Measurements from ENCODE around the gene IREB2. TPM values are rescaled to one million over a fixed set of nuclear protein-coding genes. Genes with fewer than 3 reads are reported as not detected.

Gene IREB2
- total RNA-seq, 1 experiment from 2014 or later: 89.5 TPM

DNA sequence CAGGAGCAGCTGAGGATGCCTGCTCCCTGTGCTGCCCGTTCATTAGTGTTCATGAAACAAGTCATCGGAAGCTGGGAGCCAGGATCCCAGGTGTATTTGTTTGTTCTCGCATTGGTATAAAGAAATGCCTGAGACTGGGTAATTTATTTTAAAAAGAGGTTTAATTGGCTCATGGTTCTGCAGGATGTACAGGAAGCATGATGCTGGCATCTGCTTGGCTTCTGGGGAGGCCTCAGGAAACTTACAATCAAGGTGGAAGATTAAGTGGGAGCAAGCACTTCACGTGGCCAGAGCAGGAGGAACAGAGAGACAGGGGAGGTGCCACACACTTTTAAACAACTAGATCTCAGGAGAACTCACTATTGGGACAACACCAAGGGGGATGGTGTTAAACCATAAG lies 63.8 kb downstream of the IREB2 start:
- no peak overlapping the region for H3K4me3 Mint-ChIP-seq
- ATAC-seq (no peak), DNase-seq (ENCODE audit: low spot score) (no peak)
- peaks cover 30% of the 10 kb centered on the region for H3K9me3 Mint-ChIP-seq
- H3K36me3 Mint-ChIP-seq: peaks cover 50% of the 10 kb centered on the region
- TF ChIP-seq, protein P1, sequence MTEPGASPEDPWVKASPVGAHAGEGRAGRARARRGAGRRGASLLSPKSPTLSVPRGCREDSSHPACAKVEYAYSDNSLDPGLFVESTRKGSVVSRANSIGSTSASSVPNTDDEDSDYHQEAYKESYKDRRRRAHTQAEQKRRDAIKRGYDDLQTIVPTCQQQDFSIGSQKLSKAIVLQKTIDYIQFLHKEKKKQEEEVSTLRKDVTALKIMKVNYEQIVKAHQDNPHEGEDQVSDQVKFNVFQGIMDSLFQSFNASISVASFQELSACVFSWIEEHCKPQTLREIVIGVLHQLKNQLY (CRISPR knock-in tag; IDR thresholded peaks at IDR 0.05): no peak
- no peak overlapping the region for H3K27ac Mint-ChIP-seq
- CTCF ChIA-PET: no interaction called here
- peaks cover 5% of the 10 kb centered on the region; the same call in 1 of the 2 replicates for H3K27me3 Mint-ChIP-seq (ENCODE audit: low read depth)
- POLR2A ChIA-PET: no interaction called here
- no peaks in the 10 kb centered on the region for H3K4me1 Mint-ChIP-seq

DNA sequence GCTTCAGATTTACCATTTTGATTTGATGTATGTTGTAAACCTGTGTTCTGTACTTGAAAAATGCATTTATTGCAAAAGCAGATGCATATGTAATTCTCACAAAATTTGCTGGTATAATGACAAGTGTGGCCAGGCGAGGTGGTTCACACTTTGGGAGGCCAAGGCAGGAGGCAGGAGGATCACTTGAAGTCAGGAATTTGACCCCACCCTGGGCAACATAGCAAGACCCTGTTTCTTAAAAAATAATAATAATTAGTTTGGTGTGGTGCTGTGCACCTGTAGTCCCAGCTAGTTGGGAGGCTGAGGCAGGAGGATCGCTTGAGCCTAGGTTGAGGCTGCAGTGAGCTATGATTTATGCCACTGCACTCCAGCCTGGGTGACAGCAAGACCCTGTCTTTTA lies 64.6 kb downstream of the IREB2 start:
- ChIA-PET CTCF (interaction anchor here (1.1 kb wide), 1 partner anchor 11 kb away, joined by 4 read pairs; no protein-coding TSS in a partner anchor), POLR2A (no interaction called here)
- no peak for TF ChIP-seq ZNF232 (CRISPR knock-in tag; IDR thresholded peaks at IDR 0.05)
- TF ChIP-seq ETV6 (CRISPR knock-in tag; IDR thresholded peaks at IDR 0.05): no peak
- TF ChIP-seq, protein P2, sequence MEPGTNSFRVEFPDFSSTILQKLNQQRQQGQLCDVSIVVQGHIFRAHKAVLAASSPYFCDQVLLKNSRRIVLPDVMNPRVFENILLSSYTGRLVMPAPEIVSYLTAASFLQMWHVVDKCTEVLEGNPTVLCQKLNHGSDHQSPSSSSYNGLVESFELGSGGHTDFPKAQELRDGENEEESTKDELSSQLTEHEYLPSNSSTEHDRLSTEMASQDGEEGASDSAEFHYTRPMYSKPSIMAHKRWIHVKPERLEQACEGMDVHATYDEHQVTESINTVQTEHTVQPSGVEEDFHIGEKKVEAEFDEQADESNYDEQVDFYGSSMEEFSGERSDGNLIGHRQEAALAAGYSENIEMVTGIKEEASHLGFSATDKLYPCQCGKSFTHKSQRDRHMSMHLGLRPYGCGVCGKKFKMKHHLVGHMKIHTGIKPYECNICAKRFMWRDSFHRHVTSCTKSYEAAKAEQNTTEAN (CRISPR knock-in tag; IDR thresholded peaks at IDR 0.05): no peak
- TF ChIP-seq CBFB (CRISPR knock-in tag; IDR thresholded peaks at IDR 0.05; ENCODE audit: low read depth): no peak
- no peak for TF ChIP-seq NFYB (CRISPR knock-in tag; conservative IDR thresholded peaks at IDR 0.05; ENCODE audit: low read depth)
- TF ChIP-seq ZNF121 (CRISPR knock-in tag; IDR thresholded peaks at IDR 0.05): no peak
- TF ChIP-seq, protein P3, sequence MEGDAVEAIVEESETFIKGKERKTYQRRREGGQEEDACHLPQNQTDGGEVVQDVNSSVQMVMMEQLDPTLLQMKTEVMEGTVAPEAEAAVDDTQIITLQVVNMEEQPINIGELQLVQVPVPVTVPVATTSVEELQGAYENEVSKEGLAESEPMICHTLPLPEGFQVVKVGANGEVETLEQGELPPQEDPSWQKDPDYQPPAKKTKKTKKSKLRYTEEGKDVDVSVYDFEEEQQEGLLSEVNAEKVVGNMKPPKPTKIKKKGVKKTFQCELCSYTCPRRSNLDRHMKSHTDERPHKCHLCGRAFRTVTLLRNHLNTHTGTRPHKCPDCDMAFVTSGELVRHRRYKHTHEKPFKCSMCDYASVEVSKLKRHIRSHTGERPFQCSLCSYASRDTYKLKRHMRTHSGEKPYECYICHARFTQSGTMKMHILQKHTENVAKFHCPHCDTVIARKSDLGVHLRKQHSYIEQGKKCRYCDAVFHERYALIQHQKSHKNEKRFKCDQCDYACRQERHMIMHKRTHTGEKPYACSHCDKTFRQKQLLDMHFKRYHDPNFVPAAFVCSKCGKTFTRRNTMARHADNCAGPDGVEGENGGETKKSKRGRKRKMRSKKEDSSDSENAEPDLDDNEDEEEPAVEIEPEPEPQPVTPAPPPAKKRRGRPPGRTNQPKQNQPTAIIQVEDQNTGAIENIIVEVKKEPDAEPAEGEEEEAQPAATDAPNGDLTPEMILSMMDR (IDR thresholded peaks at IDR 0.05): no peak
- TF ChIP-seq NFE2L1 (CRISPR knock-in tag; IDR thresholded peaks at IDR 0.05): no peak
- TF ChIP-seq, protein P4, sequence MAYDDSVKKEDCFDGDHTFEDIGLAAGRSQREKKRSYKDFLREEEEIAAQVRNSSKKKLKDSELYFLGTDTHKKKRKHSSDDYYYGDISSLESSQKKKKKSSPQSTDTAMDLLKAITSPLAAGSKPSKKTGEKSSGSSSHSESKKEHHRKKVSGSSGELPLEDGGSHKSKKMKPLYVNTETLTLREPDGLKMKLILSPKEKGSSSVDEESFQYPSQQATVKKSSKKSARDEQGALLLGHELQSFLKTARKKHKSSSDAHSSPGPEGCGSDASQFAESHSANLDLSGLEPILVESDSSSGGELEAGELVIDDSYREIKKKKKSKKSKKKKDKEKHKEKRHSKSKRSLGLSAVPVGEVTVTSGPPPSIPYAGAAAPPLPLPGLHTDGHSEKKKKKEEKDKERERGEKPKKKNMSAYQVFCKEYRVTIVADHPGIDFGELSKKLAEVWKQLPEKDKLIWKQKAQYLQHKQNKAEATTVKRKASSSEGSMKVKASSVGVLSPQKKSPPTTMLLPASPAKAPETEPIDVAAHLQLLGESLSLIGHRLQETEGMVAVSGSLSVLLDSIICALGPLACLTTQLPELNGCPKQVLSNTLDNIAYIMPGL (CRISPR knock-in tag; IDR thresholded peaks at IDR 0.05): no peak
- no peak for TF ChIP-seq TP53 (CRISPR knock-in tag; IDR thresholded peaks at IDR 0.05)
- TF ChIP-seq, protein P5, sequence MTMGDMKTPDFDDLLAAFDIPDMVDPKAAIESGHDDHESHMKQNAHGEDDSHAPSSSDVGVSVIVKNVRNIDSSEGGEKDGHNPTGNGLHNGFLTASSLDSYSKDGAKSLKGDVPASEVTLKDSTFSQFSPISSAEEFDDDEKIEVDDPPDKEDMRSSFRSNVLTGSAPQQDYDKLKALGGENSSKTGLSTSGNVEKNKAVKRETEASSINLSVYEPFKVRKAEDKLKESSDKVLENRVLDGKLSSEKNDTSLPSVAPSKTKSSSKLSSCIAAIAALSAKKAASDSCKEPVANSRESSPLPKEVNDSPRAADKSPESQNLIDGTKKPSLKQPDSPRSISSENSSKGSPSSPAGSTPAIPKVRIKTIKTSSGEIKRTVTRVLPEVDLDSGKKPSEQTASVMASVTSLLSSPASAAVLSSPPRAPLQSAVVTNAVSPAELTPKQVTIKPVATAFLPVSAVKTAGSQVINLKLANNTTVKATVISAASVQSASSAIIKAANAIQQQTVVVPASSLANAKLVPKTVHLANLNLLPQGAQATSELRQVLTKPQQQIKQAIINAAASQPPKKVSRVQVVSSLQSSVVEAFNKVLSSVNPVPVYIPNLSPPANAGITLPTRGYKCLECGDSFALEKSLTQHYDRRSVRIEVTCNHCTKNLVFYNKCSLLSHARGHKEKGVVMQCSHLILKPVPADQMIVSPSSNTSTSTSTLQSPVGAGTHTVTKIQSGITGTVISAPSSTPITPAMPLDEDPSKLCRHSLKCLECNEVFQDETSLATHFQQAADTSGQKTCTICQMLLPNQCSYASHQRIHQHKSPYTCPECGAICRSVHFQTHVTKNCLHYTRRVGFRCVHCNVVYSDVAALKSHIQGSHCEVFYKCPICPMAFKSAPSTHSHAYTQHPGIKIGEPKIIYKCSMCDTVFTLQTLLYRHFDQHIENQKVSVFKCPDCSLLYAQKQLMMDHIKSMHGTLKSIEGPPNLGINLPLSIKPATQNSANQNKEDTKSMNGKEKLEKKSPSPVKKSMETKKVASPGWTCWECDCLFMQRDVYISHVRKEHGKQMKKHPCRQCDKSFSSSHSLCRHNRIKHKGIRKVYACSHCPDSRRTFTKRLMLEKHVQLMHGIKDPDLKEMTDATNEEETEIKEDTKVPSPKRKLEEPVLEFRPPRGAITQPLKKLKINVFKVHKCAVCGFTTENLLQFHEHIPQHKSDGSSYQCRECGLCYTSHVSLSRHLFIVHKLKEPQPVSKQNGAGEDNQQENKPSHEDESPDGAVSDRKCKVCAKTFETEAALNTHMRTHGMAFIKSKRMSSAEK (CRISPR knock-in tag; IDR thresholded peaks at IDR 0.05; ENCODE audit: borderline replicate concordance): no peak
- TF ChIP-seq, protein P6, sequence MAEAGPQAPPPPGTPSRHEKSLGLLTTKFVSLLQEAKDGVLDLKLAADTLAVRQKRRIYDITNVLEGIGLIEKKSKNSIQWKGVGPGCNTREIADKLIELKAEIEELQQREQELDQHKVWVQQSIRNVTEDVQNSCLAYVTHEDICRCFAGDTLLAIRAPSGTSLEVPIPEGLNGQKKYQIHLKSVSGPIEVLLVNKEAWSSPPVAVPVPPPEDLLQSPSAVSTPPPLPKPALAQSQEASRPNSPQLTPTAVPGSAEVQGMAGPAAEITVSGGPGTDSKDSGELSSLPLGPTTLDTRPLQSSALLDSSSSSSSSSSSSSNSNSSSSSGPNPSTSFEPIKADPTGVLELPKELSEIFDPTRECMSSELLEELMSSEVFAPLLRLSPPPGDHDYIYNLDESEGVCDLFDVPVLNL (CRISPR knock-in tag; IDR thresholded peaks at IDR 0.05; ENCODE audit: borderline replicate concordance, low read depth): no peak
- TF ChIP-seq SOX15 (CRISPR knock-in tag; IDR thresholded peaks at IDR 0.05): no peak
- TF ChIP-seq, protein P7, sequence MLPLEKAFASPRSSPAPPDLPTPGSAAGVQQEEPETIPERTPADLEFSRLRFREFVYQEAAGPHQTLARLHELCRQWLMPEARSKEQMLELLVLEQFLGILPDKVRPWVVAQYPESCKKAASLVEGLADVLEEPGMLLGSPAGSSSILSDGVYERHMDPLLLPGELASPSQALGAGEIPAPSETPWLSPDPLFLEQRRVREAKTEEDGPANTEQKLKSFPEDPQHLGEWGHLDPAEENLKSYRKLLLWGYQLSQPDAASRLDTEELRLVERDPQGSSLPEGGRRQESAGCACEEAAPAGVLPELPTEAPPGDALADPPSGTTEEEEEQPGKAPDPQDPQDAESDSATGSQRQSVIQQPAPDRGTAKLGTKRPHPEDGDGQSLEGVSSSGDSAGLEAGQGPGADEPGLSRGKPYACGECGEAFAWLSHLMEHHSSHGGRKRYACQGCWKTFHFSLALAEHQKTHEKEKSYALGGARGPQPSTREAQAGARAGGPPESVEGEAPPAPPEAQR (CRISPR knock-in tag; IDR thresholded peaks at IDR 0.05): no peak
- TF ChIP-seq PRRX2 (CRISPR knock-in tag; IDR thresholded peaks at IDR 0.05): no peak
- TF ChIP-seq NR1H2 (CRISPR knock-in tag; IDR thresholded peaks at IDR 0.05): no peak
- no peak for TF ChIP-seq JAZF1 (CRISPR knock-in tag; IDR thresholded peaks at IDR 0.05)
- TF ChIP-seq, protein P8, sequence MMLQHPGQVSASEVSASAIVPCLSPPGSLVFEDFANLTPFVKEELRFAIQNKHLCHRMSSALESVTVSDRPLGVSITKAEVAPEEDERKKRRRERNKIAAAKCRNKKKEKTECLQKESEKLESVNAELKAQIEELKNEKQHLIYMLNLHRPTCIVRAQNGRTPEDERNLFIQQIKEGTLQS (CRISPR knock-in tag; conservative IDR thresholded peaks at IDR 0.05): no peak
- Mint-ChIP-seq H3K4me1 (no peaks in the 10 kb centered on the region), H3K4me3 (no peak overlapping the region), H3K36me3 (peaks cover 43% of the 10 kb centered on the region), H3K27me3 (ENCODE audit: low read depth) (peaks cover 6% of the 10 kb centered on the region), H3K27ac (no peak overlapping the region), H3K9me3 (peaks cover 30% of the 10 kb centered on the region)
- DNase-seq (ENCODE audit: low spot score) (no peak), ATAC-seq (no peak)

Measured in WTC11 (cell line).